GM12892 (cell line): ENCODE data around the gene NTSR1.

Experiments
- POLR2A ChIP-seq: IDR thresholded peaks from 2 replicates; pipeline ENCODE4 v1.6.1; 2011; ENCODE audit warnings: low read depth, low read length, control low read depth
- TAF1 ChIP-seq: IDR thresholded peaks from 2 replicates; pipeline ENCODE4 v1.6.1; 2011; ENCODE audit warnings: low read depth, mild to moderate bottlenecking, control low read depth, low read length, borderline replicate concordance

GRCh38 chr20:62668441-62669027, 40.1 kb upstream of the NTSR1 start:
- no peak for TF ChIP-seq POLR2A
- no peak for TF ChIP-seq TAF1
